Erythroblast (primary cell): ENCODE measurements around the gene LRBA.
"Not testable (repeated sequence)": the region's sequence is repeated elsewhere in the genome, so short reads cannot be mapped to it uniquely, and the experiment has no call there.

Source experiments
- DNase-seq, 2 experiments: peaks; one replicate each; lab custom pipeline; 2025; lab: John Stamatoyannopoulos, UW
- GATA1 ChIP-seq: IDR thresholded peaks from 2 replicates; pipeline ENCODE4 v1.6.1; 2011; ENCODE audit warnings: low read depth, mild to moderate bottlenecking, control low read depth, low read length, moderate library complexity
- POLR2A ChIP-seq: IDR thresholded peaks from 2 replicates; pipeline ENCODE4 v1.6.1; 2011; ENCODE audit warnings: mild to moderate bottlenecking, low read length

LRBA gene

DNA sequence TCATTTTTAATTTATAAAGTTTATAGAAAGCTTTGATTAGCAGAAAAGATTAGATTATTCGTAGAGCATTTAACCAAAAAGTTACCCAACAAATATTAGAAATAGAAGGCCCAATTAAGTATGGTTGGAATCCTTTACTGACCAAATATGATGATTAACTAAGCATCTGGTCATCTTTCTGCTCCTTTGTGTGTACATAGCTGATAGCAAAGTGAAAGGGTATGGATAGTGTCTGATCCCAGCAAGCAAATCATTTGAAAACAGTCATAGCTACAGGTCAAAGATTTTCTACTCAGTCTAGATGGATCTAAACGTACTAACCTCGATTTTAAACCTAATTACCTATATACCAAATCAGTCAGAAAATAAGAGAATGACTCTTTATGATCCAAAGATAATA is 440.4 kb downstream of the LRBA start:
- TF ChIP-seq GATA1 (no peak), POLR2A (no peak)
- DNase-seq: no peak

GRCh38 chr4:150573534-150573933 is 441.6 kb downstream of the LRBA start:
- DNase-seq: no peak
- no peak for TF ChIP-seq GATA1
- no peak for TF ChIP-seq POLR2A

DNA sequence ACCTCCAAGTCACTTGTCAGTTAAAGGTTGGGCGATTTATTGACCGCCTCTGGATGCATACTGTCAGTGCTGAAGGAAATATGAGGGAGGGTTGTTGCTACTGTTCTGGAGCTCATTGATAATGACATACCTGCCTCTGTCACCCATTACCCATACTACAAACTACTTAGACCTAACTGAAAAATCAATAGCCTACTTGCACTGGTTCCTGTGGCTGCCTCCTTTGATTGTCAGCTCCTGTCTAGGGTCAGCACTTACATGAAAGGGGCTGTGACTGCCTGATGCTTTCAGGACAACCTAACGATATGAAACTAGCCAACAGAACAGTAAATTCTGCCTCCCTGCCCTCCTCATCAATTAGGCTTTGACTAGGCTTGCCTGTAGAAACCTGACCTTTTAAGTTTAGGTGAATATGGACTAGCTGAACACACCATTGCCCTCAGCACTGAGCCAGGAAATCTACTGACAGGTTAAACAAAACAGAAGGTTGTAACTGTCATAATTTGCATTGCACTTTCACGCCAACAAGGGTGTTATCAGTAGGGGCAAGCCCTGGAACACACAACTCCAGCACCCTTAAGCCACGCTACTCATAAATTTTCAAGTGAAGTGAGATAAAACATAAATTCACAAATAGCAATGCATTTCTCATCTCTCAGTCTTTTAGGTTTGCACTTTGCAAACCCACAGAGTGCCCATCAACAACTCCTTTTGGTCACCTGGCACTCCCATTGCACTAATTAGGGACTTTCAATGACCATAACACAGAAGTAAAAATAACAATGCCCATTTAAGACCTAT is 442.2 kb downstream of the LRBA start:
- no peak for TF ChIP-seq POLR2A
- TF ChIP-seq GATA1: no peak

DNA sequence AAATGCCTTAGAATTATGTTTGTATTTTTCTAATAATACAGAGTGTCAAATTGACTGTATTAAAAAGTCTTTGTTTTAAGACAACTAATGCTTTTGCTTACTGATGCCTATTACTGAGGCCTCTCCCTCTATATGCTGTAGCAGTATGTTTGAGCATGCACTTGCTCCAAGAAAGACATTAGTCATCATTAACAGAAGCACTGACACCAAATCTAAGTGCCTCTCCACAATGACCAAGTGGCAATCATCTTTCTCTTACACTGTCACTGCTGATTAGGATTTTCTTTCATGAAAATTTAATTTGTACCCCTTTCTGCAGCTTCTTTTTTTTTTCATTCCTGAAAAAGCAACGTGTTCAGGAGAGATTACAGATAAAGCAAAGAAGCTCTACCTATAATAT is 444.2 kb downstream of the LRBA start:
- DNase-seq: no peak
- TF ChIP-seq GATA1: no peak
- no peak for TF ChIP-seq POLR2A

More for the DNA sequence above, 442.2 kb downstream of the LRBA start:
- DNase-seq: peak; percentile 16 to 36

DNA sequence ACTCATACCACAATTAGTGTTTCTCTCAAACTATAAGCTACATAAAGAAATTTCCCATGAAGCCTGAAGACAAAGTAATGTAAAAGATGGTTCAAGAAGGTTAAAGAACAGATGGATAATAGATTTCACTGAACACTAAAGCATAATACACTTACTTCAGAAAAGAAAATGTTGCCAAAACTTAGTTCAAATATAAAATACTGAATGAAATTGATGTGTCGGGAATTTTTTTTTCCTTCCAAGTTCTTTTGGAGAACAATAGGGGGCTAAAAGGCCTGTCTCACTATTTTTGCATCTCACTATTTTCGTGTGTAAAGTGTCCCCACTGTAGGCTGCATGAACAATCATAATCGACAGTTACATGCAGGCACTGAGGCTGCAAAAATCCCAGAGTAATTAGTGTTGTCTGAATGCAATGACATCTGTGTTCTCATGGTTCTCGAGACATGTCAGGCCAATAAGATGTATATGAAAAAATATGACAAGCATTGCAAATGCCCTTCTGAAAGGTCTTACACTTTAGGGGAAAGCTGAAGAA is 445.0 kb downstream of the LRBA start:
- DNase-seq: no peak
- TF ChIP-seq POLR2A (no peak), GATA1 (no peak)

GRCh38 chr4:150569384-150569987 is 445.6 kb downstream of the LRBA start:
- DNase-seq: no peak

GRCh38 chr4:150567070-150567469 is 448.0 kb downstream of the LRBA start:
- no peak for TF ChIP-seq POLR2A
- no peak for TF ChIP-seq GATA1

More at GRCh38 chr4:150569384-150569987, 445.6 kb downstream of the LRBA start:
- TF ChIP-seq POLR2A (no peak), GATA1 (no peak)

GRCh38 chr4:150564967-150565366 is 450.1 kb downstream of the LRBA start:
- not testable (repeated sequence) for DNase-seq

More at GRCh38 chr4:150567070-150567469, 448.0 kb downstream of the LRBA start:
- DNase-seq: no peak

GRCh38 chr4:150562751-150563150 is 452.3 kb downstream of the LRBA start:
- DNase-seq: no peak
- no peak for TF ChIP-seq GATA1
- no peak for TF ChIP-seq POLR2A

GRCh38 chr4:150562250-150562649 is 452.8 kb downstream of the LRBA start:
- TF ChIP-seq GATA1: no peak
- no peak for TF ChIP-seq POLR2A
- DNase-seq: no peak

GRCh38 chr4:150561143-150561737 is 453.8 kb downstream of the LRBA start:
- DNase-seq: no peak
- TF ChIP-seq GATA1: no peak
- TF ChIP-seq POLR2A: no peak

DNA sequence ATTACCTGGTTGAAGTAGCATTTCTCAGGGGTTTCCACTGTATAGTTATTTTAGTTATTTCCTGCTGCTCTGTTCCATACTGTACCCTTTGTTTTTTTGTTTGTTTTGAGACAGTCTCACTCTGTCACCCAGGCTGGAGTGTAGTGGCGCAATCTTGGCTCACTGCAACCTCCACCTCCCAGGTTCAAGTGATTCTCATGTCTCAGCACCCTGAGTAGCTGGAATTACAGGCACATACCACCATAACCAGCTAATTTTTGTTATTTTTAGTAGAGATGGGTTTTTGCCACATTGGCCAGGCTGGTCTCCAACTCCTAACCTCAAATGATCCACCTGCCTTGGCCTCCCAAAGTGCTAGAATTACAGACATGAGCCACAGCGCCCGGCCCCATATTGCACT is 457.3 kb downstream of the LRBA start:
- DNase-seq: not testable (repeated sequence)

DNA sequence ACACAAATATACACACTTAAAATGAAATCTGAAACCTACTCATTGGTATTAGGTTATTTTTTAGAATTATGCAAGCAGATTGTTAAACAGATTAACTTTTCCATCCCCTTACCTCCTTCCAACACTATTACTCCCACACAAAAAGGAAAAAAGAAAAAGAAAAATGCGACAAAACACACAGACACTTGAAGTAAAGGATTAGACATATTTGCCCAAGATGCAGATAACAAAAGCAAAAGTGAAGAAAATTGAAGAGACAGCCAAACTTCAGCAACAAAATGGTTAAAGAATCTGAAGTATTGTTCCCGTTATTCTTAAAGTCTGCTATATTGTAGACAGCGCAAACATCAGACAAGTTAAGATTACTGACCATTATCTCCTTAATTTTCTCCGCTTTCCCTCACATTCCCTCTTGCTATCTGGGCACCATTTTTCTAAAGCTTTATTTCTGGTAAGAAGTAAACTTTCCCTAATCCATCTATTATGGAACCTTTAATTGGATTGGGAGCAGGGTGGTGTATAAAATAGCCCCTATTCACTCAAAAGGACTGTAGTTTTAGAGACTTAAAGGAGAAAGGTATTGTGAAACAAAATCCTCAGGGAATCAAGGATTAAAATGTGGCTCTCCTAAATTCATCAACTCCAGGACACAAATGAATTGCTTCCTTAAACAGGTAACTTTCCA is 467.8 kb downstream of the LRBA start:
- no peak for DNase-seq
- TF ChIP-seq GATA1: no peak
- no peak for TF ChIP-seq POLR2A

DNA sequence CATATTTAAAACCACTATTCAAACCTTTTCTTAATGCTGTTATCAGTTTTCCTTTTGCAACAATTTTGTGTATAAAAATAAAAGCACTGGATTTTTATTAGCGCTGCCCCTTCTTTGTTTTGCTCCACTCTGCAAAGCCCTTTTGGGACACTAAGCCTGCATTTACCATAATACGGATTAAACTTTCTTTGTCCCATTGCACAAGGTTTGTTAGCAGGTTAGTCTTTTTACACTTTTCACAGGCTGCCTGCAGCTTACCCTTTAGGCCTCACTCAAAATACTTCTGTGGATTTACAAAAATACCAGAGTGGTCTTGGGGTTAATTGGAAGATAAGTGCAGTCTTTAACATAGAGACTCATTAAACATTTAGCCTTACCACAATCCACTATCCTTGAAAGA is 468.8 kb downstream of the LRBA start:
- TF ChIP-seq POLR2A (no peak), GATA1 (no peak)

More for the DNA sequence above, 468.8 kb downstream of the LRBA start:
- no peak for DNase-seq
